HG03520 (cell line): ENCODE measurements around the gene ZDHHC3.

Experiments
- ATAC-seq: cut with Tn5 transposase; IDR thresholded peaks from one replicate; pipeline ENCODE4 v1.9.1; 2021; ENCODE audit warnings: mild to moderate bottlenecking, moderate library complexity; ENCODE audit not compliant: unreplicated experiment

The ZDHHC3 gene

GRCh38 chr3:44930911-44931310 is 45.1 kb downstream of the ZDHHC3 start:
- ATAC-seq, result no peak

GRCh38 chr3:44929782-44930181 is 46.2 kb downstream of the ZDHHC3 start:
- no peak for ATAC-seq

- ATAC-seq, result no peak
Measured at GRCh38 chr3:44927371-44927770, 48.6 kb downstream of the ZDHHC3 start.

GRCh38 chr3:44926921-44927320 is 49.1 kb downstream of the ZDHHC3 start:
- no peak for ATAC-seq

GRCh38 chr3:44926172-44926571 is 49.8 kb downstream of the ZDHHC3 start:
- ATAC-seq, result no peak

- no peak for ATAC-seq
Measured at GRCh38 chr3:44924457-44925084, 51.4 kb downstream of the ZDHHC3 start.

GRCh38 chr3:44923632-44924456 is 52.1 kb downstream of the ZDHHC3 start:
- ATAC-seq, result no peak

- ATAC-seq, result no peak
Measured at GRCh38 chr3:44920081-44920480, 55.9 kb downstream of the ZDHHC3 start.

- no peak for ATAC-seq
Measured at GRCh38 chr3:44918581-44918980, 57.4 kb downstream of the ZDHHC3 start.

- ATAC-seq, result no peak
Measured at GRCh38 chr3:44918087-44918486, 57.9 kb downstream of the ZDHHC3 start.

- ATAC-seq, result no peak
Measured at GRCh38 chr3:44915702-44916438, 60.1 kb downstream of the ZDHHC3 start.

- no peak for ATAC-seq
Measured at GRCh38 chr3:44914936-44915335, 61.0 kb downstream of the ZDHHC3 start.

GRCh38 chr3:44913868-44914468 is 62.0 kb downstream of the ZDHHC3 start:
- no peak for ATAC-seq

GRCh38 chr3:44910693-44911092 is 65.3 kb downstream of the ZDHHC3 start:
- no peak for ATAC-seq

GRCh38 chr3:44909063-44909462 is 66.9 kb downstream of the ZDHHC3 start:
- no peak for ATAC-seq

GRCh38 chr3:44907612-44908011 is 68.4 kb downstream of the ZDHHC3 start:
- ATAC-seq, result no peak

GRCh38 chr3:44906997-44907396 is 69.0 kb downstream of the ZDHHC3 start:
- no peak for ATAC-seq

GRCh38 chr3:44905446-44906157 is 70.4 kb downstream of the ZDHHC3 start:
- no peak for ATAC-seq

- ATAC-seq, result no peak
Measured at GRCh38 chr3:44903751-44904150, 72.2 kb downstream of the ZDHHC3 start.

GRCh38 chr3:44903314-44903713 is 72.7 kb downstream of the ZDHHC3 start:
- no peak for ATAC-seq

- ATAC-seq, result no peak
Measured at GRCh38 chr3:44902628-44903027, 73.3 kb downstream of the ZDHHC3 start.
